PC-3 (cell line): ENCODE data around the gene CEBPB. TPM values are rescaled to one million over a fixed set of nuclear protein-coding genes. Genes with fewer than 3 reads are reported as not detected.
A peak's percentile ranks its signal among the peaks of the same experiment; 100 is the strongest.

ENCODE experiments used
- ATAC-seq: fragments of 200-7000 bp; cut with Tn5 transposase; 2 replicates; pipeline ENCODE4 v1.9.1; 2020; ENCODE audit warnings: mild to moderate bottlenecking, moderate library complexity
- BruUV-seq: library from RNA; stranded (reverse); fragments of 400-500 nt; replicated peaks from 2 replicates; lab custom pipeline; 2021; lab: Mats Ljungman, UMichigan
- CTCF ChIA-PET: fragments of 300-600 bp; sonication (Branson Sonifier 250); formaldehyde crosslinking; loops from one replicate; lab custom pipeline; 2022; ENCODE audit warnings: antibody characterized with exemption; lab: Charles Lee
- POLR2A ChIA-PET: fragments of 300-600 bp; sonication (Branson Sonifier 250); formaldehyde crosslinking; loops from one replicate; lab custom pipeline; 2022; ENCODE audit warnings: antibody characterized with exemption; ENCODE audit not compliant: unreplicated experiment; lab: Charles Lee
- DNase-seq: peaks from one replicate; pipeline ENCODE4 v3.0.0-alpha.2; 2015
- H2AFZ ChIP-seq: fragments of 300-600 bp; sonication (generic); 2 replicates; pipeline ENCODE4 v1.6.0; 2016; ENCODE audit warnings: antibody characterized with exemption, low read length
- H3F3A ChIP-seq: fragments of 300-600 bp; sonication (generic); one replicate; pipeline ENCODE4 v1.6.0; 2017; ENCODE audit warnings: antibody characterized with exemption, low read length, control low read depth, mild to moderate bottlenecking; ENCODE audit not compliant: unreplicated experiment
- H3K27ac ChIP-seq: fragments of 300-600 bp; sonication (generic); 2 replicates; pipeline ENCODE4 v1.5.1; 2016; ENCODE audit warnings: mild to moderate bottlenecking, low read length
- H3K27me3 ChIP-seq: fragments of 300-600 bp; sonication (generic); 2 replicates; pipeline ENCODE4 v1.6.1; 2016; ENCODE audit warnings: low read length, mixed read lengths
- H3K36me3 ChIP-seq: fragments of 300-600 bp; sonication (generic); 2 replicates; pipeline ENCODE4 v1.6.1; 2016; ENCODE audit warnings: low read depth, mixed run types, low read length, mixed read lengths
- H3K4me1 ChIP-seq: fragments of 300-600 bp; sonication (generic); 2 replicates; pipeline ENCODE4 v1.5.1; 2016; ENCODE audit warnings: low read length; ENCODE audit not compliant: insufficient read depth
- H3K4me2 ChIP-seq: fragments of 300-600 bp; sonication (generic); 2 replicates; pipeline ENCODE4 v1.6.0; 2016; ENCODE audit warnings: low read length
- H3K4me3 ChIP-seq: fragments of 300-600 bp; sonication (generic); 2 replicates; pipeline ENCODE4 v1.5.1; 2016; ENCODE audit warnings: mild to moderate bottlenecking, low read length, mixed read lengths
- H3K79me2 ChIP-seq: fragments of 300-600 bp; sonication (generic); 2 replicates; pipeline ENCODE4 v1.6.1; 2017; ENCODE audit warnings: low read length, mixed read lengths
- H3K9ac ChIP-seq: fragments of 300-600 bp; sonication (generic); 2 replicates; pipeline ENCODE4 v1.6.0; 2016; ENCODE audit warnings: mild to moderate bottlenecking, low read length
- H3K9me2 ChIP-seq: fragments of 300-600 bp; sonication (generic); replicated peaks from 2 replicates; pipeline ENCODE4 v1.6.1; 2016; ENCODE audit warnings: mixed run types, low read length, mixed read lengths
- H3K9me3 ChIP-seq: fragments of 300-600 bp; sonication (generic); 2 replicates; pipeline ENCODE4 v1.6.1; 2016; ENCODE audit warnings: low read length, mixed read lengths
- H4K20me1 ChIP-seq: fragments of 300-600 bp; sonication (generic); 2 replicates; pipeline ENCODE4 v1.6.1; 2016; ENCODE audit warnings: low read length, mixed read lengths
- EZH2 ChIP-seq: fragments of 300-600 bp; sonication (generic); IDR thresholded peaks from one replicate; pipeline ENCODE4 v1.6.1; 2017; ENCODE audit warnings: antibody characterized with exemption, mild to moderate bottlenecking, low read length; ENCODE audit not compliant: unreplicated experiment
- EZH2phosphoT487 ChIP-seq: fragments of 300-600 bp; sonication (generic); IDR thresholded peaks from 2 replicates; pipeline ENCODE4 v1.6.1; 2018; ENCODE audit warnings: mild to moderate bottlenecking, antibody characterized with exemption, low read length, borderline replicate concordance
- intact Hi-C: fragments of 100-400 bp; cut with micrococcal nuclease; formaldehyde crosslinking; loops from 2 replicates; pipeline ENCODE4 v1.9.0; 2023
- total RNA-seq: library from RNA; depleted of rRNA; stranded (reverse); fragments of >200 nt; gene quantifications from 2 replicates; pipeline ENCODE4 v1.2.3, GENCODE V29; 2014
- TF ChIP-seq, protein P1 (sequence below): fragments of 300-600 bp; sonication (generic); conservative IDR thresholded peaks from 2 replicates; pipeline ENCODE4 v1.5.1; 2017; ENCODE audit warnings: antibody characterized with exemption, low read depth, mild to moderate bottlenecking, low read length

CEBPB gene
- total RNA-seq, 1 experiment from 2014 or later: 103 TPM

DNA sequence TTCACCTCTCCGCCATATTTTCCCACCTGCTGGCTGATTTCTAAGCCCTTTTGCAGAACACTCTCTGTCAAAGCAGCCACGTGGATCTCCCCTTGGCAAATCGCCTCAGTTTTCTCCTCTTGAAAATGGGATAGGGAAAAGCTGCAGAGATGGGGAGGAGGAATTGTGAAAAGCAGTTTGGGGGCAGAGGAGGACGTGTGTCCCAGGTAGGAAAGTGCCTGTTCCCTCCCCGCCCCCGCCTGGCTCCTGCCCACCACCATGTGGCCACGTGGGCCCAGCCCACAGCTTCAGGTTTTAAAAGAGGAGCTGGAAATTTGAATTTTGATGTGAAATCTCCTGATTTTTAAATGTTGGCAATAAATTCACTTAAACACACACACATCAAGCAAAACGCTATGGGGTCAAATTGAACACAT is 3.6 kb upstream of the CEBPB start:
- Histone ChIP-seq H3K79me2 (peaks cover 12% of the 10 kb centered on the region), H3K27me3 (no peaks in the 10 kb centered on the region), H3K9ac (peak overlapping the region; percentile 7; the same call in 1 of the 2 replicates), H3K36me3 (no peaks in the 10 kb centered on the region), H3K4me3 (no peak overlapping the region), H3K9me2 (no peaks in the 10 kb centered on the region), H3F3A (no peaks in the 10 kb centered on the region), H3K27ac (no peak overlapping the region), H3K9me3 (no peaks in the 10 kb centered on the region), H3K4me1 (peaks cover 12% of the 10 kb centered on the region), H2AFZ (no peak overlapping the region; the same call in 1 of the 2 replicates), H3K4me2 (no peak overlapping the region), H4K20me1 (no peaks in the 10 kb centered on the region)
- no TSS peak for BruUV-seq
- ATAC-seq (no peak), DNase-seq (peak; percentile 35)
- intact Hi-C loops: loop anchor here (1.0 to 2.0 kb wide), 4 partner anchors 194 to 389 kb away; no protein-coding TSS in a partner anchor
- POLR2A ChIA-PET: no interaction called here
- CTCF ChIA-PET: interaction anchor here (0.6 to 0.9 kb wide), 2 partner anchors 277 to 292 kb away, joined by 3 to 4 read pairs; no protein-coding TSS in a partner anchor
- TF ChIP-seq, protein P1, sequence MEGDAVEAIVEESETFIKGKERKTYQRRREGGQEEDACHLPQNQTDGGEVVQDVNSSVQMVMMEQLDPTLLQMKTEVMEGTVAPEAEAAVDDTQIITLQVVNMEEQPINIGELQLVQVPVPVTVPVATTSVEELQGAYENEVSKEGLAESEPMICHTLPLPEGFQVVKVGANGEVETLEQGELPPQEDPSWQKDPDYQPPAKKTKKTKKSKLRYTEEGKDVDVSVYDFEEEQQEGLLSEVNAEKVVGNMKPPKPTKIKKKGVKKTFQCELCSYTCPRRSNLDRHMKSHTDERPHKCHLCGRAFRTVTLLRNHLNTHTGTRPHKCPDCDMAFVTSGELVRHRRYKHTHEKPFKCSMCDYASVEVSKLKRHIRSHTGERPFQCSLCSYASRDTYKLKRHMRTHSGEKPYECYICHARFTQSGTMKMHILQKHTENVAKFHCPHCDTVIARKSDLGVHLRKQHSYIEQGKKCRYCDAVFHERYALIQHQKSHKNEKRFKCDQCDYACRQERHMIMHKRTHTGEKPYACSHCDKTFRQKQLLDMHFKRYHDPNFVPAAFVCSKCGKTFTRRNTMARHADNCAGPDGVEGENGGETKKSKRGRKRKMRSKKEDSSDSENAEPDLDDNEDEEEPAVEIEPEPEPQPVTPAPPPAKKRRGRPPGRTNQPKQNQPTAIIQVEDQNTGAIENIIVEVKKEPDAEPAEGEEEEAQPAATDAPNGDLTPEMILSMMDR: no peak
- TF ChIP-seq EZH2 (no peak), EZH2phosphoT487 (no peak)

DNA sequence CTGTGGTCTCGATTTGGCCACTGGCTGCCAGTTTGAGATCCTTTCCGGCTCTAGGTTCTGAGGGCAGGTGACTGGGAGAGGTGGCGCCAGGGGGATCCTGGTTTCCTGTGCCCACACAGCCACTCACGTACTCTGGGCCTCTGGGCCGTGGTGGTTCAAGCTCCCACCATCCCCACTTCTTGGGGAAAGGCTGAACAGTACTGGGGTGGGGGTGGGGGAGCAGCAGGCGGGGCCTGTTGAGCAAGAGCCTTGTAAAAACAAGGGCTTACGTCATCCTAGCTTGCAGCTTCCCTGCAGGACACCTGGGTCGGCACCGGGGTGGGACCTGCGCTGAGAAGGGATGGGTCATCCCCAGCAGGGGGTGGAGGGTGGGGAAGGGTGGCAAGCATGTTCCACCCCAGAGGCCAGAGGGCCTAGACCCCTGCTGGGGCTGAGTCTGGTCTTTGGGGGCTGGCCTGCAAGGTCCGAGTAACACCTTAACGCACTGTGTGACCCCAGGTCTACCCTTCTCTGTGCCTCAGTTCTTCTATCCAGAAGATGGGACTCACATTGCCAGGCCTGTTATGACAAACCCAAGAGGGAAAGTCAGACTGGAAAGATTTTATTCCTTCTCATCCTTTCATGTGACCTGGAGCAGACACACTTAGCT is 3.1 kb upstream of the CEBPB start:
- intact Hi-C loops: loop anchor here (2.0 kb wide), 1 partner anchor 193 kb away; no protein-coding TSS in a partner anchor
- no peak overlapping the region for H3K27ac ChIP-seq
- ATAC-seq (no peak), DNase-seq (peak; percentile 48)
- H3K4me3 ChIP-seq: no peak overlapping the region
- H3F3A ChIP-seq: no peaks in the 10 kb centered on the region
- TF ChIP-seq EZH2 (no peak), EZH2phosphoT487 (no peak)
- TF ChIP-seq, protein P1: no peak
- H4K20me1 ChIP-seq: peaks cover 4% of the 10 kb centered on the region
- H3K9me3 ChIP-seq: no peaks in the 10 kb centered on the region
- no peaks in the 10 kb centered on the region for H3K9me2 ChIP-seq
- H3K27me3 ChIP-seq: no peaks in the 10 kb centered on the region
- no peak overlapping the region for H3K4me2 ChIP-seq
- no TSS peak for BruUV-seq
- no peaks in the 10 kb centered on the region for H3K36me3 ChIP-seq
- H3K79me2 ChIP-seq: peaks cover 17% of the 10 kb centered on the region
- ChIA-PET CTCF (interaction anchor here (0.6 to 0.9 kb wide), 2 partner anchors 277 to 291 kb away, joined by 3 to 4 read pairs; no protein-coding TSS in a partner anchor), POLR2A (no interaction called here)
- H3K9ac ChIP-seq: peak overlapping the region; percentile 7; the same call in 1 of the 2 replicates
- peaks cover 12% of the 10 kb centered on the region for H3K4me1 ChIP-seq
- H2AFZ ChIP-seq: no peak overlapping the region; the same call in 1 of the 2 replicates

DNA sequence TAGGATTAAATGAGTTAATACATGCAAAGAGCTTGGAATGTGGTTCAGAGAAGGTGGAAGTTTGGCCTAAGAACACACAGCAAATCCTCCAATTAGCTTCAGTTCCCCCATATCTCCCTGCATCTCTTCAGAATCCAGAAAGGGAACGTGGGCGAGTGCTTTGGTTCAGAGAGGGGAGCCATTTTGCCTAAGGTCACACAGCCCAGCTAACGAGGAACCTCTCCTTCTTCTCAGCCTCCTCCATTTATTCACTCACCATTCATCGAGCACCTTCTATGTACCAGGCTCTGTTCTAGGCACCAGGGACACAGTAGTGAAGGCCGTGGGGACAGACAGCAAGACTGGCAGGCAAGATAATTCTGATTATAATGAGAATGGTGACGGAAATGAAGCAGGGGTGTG is 2.3 kb upstream of the CEBPB start:
- Histone ChIP-seq H2AFZ (no peak overlapping the region), H3K9ac (no peak overlapping the region), H3K9me2 (no peaks in the 10 kb centered on the region), H4K20me1 (peaks cover 11% of the 10 kb centered on the region), H3K4me3 (no peak overlapping the region), H3K36me3 (peaks cover 5% of the 10 kb centered on the region; the same call in 1 of the 2 replicates), H3F3A (no peaks in the 10 kb centered on the region), H3K27me3 (no peaks in the 10 kb centered on the region), H3K79me2 (peaks cover 25% of the 10 kb centered on the region), H3K4me2 (no peak overlapping the region), H3K27ac (no peak overlapping the region), H3K4me1 (peaks cover 17% of the 10 kb centered on the region), H3K9me3 (no peaks in the 10 kb centered on the region)
- DNase-seq (no peak), ATAC-seq (no peak)
- ChIA-PET POLR2A (interaction anchor here (0.6 kb wide), 1 partner anchor 386 kb away, joined by 7 read pairs; no protein-coding TSS in a partner anchor), CTCF (interaction anchor here (0.6 kb wide), 1 partner anchor 138 kb away, joined by 3 read pairs; no protein-coding TSS in a partner anchor)
- intact Hi-C loops: no loop called here
- TF ChIP-seq EZH2 (no peak), EZH2phosphoT487 (no peak)
- TF ChIP-seq, protein P1: no peak
- no TSS peak for BruUV-seq
